PFSK-1 (cell line): ENCODE results near the gene CCDC93.

Source experiments
- FOXP2 ChIP-seq: optimal IDR thresholded peaks from 2 replicates; pipeline ENCODE3; 2011; ENCODE audit warnings: borderline replicate concordance, control low read depth, inconsistent platforms; ENCODE audit not compliant: insufficient read depth; ENCODE audit errors: extremely low read length, extremely low read depth
- POLR2AphosphoS5 ChIP-seq: IDR thresholded peaks from 2 replicates; pipeline ENCODE4 v1.6.1; 2012; ENCODE audit warnings: low read depth, mild to moderate bottlenecking, control low read depth, low read length, moderate library complexity
- REST ChIP-seq, 2 experiments: IDR thresholded peaks; 2 replicates each; pipeline versions ENCODE4 v1.6.1 to v1.8.0; 2011 to 2012; ENCODE audit warnings: low read depth in 2 of 2, low read length in 2 of 2, control low read depth in 1 of 2, inconsistent platforms in 1 of 2, mild to moderate bottlenecking in 1 of 2, moderate library complexity in 1 of 2; ENCODE audit not compliant: insufficient read depth in 1 of 2
- SIN3A ChIP-seq: IDR thresholded peaks from 2 replicates; pipeline ENCODE4 v1.6.1; 2012; ENCODE audit warnings: mild to moderate bottlenecking, low read length, moderate library complexity, borderline replicate concordance; ENCODE audit not compliant: insufficient read depth
- TAF1 ChIP-seq: IDR thresholded peaks from 2 replicates; pipeline ENCODE4 v1.6.1; 2012; ENCODE audit warnings: low read length, control low read depth, borderline replicate concordance; ENCODE audit not compliant: insufficient read depth

CCDC93 gene

GRCh38 chr2:118053681-118054080, 39.8 kb upstream of the CCDC93 start:
- TF ChIP-seq SIN3A = no peak
- no peak for TF ChIP-seq POLR2AphosphoS5
- no peak for TF ChIP-seq REST (IDR thresholded peaks at IDR 0.05; ENCODE audit: insufficient read depth in 1 of 2, low read depth in 2 of 2, low read length in 2 of 2)
- no peak for TF ChIP-seq FOXP2
- no peak for TF ChIP-seq TAF1

GRCh38 chr2:118052474-118052873, 38.6 kb upstream of the CCDC93 start:
- TF ChIP-seq TAF1 = no peak
- no peak for TF ChIP-seq FOXP2
- no peak for TF ChIP-seq REST (IDR thresholded peaks at IDR 0.05; ENCODE audit: insufficient read depth in 1 of 2, low read depth in 2 of 2, low read length in 2 of 2)
- no peak for TF ChIP-seq POLR2AphosphoS5
- no peak for TF ChIP-seq SIN3A

GRCh38 chr2:118051826-118052358, 38.0 kb upstream of the CCDC93 start:
- no peak for TF ChIP-seq SIN3A
- TF ChIP-seq POLR2AphosphoS5 = no peak
- TF ChIP-seq TAF1 = no peak
- no peak for TF ChIP-seq REST (IDR thresholded peaks at IDR 0.05; ENCODE audit: insufficient read depth in 1 of 2, low read depth in 2 of 2, low read length in 2 of 2)
- no peak for TF ChIP-seq FOXP2

GRCh38 chr2:118050974-118051373, 37.1 kb upstream of the CCDC93 start:
- TF ChIP-seq POLR2AphosphoS5 (no peak), FOXP2 (no peak), REST (IDR thresholded peaks at IDR 0.05; ENCODE audit: insufficient read depth in 1 of 2, low read depth in 2 of 2, low read length in 2 of 2) (no peak), SIN3A (no peak), TAF1 (no peak)

GRCh38 chr2:118050386-118050785, 36.5 kb upstream of the CCDC93 start:
- no peak for TF ChIP-seq POLR2AphosphoS5
- TF ChIP-seq TAF1 = no peak
- no peak for TF ChIP-seq REST (IDR thresholded peaks at IDR 0.05; ENCODE audit: insufficient read depth in 1 of 2, low read depth in 2 of 2, low read length in 2 of 2)
- TF ChIP-seq FOXP2 = no peak
- TF ChIP-seq SIN3A = no peak
